HG03439 (cell line): Measurements from ENCODE around the gene IL17RE.
A peak's percentile ranks its signal among the peaks of the same experiment; 100 is the strongest.

ENCODE experiments used
- ATAC-seq: cut with Tn5 transposase; IDR thresholded peaks from one replicate; pipeline ENCODE4 v1.9.1; 2021; ENCODE audit warnings: mild to moderate bottlenecking, moderate library complexity; ENCODE audit not compliant: unreplicated experiment

The IL17RE gene

DNA sequence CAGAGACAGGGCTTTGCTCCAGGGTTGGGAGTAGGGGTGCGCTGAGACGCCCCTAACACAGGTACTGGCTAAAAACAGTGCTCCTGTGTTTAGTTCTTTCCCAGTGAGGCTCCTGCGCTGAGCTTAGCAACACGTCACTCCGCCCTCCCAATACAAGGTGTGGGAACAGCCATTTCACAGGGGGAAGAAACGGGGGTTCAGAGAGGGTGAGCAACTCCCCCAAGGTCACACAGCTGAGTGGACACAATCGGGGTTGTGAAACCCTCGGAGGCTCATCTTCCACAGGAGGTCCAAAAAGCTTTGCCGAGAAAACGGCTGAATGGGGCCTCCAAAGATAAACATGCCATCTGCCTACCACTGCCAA, 48.9 kb downstream of the IL17RE start:
- ATAC-seq = no peak

DNA sequence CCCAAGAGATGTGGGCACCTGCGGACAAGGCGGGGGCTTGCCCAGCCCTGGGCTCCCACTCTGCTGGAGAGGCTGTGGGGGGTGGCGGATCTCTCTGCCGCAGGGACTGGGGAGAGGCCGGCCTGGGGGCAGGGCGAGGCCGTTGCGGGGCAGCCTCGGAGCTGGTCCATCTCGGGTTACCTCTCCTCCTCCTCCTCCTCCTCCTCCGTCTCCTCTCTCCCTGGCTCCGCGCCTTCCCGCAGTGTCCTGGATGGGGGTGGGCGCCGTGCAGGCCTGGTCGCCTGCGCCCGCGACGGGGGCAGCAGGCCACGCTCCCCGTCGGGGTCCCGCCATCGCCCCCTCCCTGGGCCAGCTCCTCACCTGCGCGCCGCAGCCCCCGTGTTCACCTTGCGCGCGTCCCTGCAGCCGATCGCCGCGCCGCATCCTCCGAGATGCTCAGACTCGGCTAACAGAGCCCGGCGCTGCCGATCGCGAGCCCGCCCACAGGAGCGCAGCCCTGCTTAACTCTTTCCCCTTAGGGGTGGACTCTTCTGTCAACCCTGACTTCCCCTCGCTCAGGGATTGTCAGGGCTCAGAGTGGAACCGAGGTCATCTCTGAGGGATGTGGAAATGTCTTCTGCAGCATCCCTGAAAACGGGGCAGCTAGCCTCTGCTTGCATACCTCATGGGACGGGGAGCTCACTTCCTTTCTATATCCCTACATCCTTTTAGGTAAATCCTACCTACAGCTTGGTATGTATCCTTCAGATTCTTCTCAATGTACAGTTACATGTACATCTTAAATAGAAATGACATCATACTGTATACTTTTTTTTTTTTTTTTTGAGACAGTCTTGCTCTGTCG, 49.5 kb downstream of the IL17RE start, which contains the start of gene PRRT3:
TSS of gene PRRT3 (minus strand) at position 447 of the 844 bp plus-strand sequence. CDS start 2,293 bp downstream, outside the sequence.
- ATAC-seq = peak; percentile 71

- no peak for ATAC-seq
These were observed 52.4 kb downstream of the IL17RE start for GRCh38 chr3:9955067-9955502.

DNA sequence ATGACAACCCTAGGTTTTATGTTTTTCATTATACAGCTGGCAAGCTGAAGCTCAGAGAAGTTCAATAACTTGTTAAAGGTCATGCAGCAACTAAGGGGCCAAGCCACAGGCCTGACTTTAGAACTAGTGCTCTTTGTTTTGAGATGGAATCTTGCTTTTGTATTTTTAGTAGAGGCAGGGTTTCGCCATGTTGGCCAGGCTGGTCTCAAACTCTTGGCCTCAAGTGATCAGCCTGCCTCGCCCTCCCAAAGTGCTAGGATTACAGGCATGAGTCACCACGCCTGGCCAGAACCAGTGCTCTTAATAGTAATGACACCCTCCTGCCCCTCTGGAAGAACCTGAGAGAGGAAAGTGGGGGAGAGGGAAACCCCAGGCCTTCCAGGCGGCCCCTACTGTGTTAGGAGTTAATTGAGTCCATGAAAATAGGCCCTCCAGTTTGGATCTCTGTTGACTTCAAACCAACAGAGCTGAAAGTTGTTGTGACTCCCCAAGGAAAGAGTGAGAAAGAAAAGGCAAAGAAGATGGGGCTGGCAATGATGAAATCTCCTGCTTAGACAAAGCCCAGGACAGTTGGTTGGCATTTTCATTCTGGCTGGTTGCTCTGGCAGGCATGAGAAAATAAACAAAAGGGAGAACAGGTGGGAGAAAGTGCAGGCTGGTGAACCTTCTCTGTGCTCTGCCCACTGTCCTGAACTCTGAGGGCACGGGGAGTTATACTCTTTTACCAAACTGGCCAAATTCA, 53.1 kb downstream of the IL17RE start:
- ATAC-seq = no peak

DNA sequence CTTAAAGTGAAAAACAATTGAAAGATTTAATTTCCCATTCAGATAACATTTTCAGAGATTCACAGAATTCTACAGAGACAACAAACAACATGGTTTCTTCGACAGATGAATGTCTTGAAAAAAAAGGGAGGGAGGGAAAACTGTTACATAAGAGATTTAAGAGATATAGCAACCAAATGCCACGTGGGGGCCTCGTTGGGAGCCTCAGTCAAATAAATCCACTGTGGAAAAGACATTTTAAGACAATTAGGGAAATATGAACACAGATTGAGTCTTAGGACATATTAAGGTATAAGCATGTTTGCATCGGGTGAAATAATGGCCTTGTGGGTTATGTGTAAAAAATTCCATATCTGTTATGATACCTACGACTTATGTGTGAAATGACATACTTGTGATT, 54.6 kb downstream of the IL17RE start:
- no peak for ATAC-seq

- no peak for ATAC-seq
These were observed 62.7 kb downstream of the IL17RE start for GRCh38 chr3:9965200-9965875.
